Fibroblast of lung (primary cell): ENCODE results near the gene PON3.

Experiments
- EZH2 ChIP-seq: IDR thresholded peaks from 2 replicates; pipeline ENCODE4 v1.5.1; 2012; ENCODE audit warnings: low read length, control low read depth, mild to moderate bottlenecking; ENCODE audit errors: missing control alignments
- TF ChIP-seq, protein P1 (sequence below), 2 donors: IDR thresholded peaks in 1 of 2; conservative IDR thresholded peaks in 1 of 2; 1 replicate in 1 of 2; 2 replicates in 1 of 2; pipeline ENCODE4 v1.5.1; 2011 to 2012; ENCODE audit warnings: low read length in 2 of 2, control low read depth in 1 of 2, inconsistent platforms in 1 of 2, low read depth in 1 of 2, mild to moderate bottlenecking in 1 of 2

DNA sequence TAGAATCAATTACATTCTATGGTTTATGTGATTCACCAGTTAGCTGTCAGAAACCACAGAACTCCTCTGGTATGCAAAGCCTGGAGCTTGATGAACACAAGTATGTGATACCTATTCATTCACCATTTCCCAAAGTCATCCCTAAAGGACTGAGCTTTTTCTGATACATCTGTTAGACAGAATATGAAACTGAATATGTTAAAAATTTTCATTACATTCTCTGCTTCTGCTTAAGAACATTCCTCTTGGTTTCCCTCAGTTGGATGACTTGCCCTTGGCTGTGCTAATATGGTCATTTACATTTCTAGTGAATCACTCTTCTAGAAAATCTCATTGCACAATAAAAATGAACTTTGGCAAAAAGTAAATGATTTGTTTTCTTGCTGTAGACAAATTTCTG is 61.1 kb downstream of the PON3 start:
- TF ChIP-seq, protein P1, sequence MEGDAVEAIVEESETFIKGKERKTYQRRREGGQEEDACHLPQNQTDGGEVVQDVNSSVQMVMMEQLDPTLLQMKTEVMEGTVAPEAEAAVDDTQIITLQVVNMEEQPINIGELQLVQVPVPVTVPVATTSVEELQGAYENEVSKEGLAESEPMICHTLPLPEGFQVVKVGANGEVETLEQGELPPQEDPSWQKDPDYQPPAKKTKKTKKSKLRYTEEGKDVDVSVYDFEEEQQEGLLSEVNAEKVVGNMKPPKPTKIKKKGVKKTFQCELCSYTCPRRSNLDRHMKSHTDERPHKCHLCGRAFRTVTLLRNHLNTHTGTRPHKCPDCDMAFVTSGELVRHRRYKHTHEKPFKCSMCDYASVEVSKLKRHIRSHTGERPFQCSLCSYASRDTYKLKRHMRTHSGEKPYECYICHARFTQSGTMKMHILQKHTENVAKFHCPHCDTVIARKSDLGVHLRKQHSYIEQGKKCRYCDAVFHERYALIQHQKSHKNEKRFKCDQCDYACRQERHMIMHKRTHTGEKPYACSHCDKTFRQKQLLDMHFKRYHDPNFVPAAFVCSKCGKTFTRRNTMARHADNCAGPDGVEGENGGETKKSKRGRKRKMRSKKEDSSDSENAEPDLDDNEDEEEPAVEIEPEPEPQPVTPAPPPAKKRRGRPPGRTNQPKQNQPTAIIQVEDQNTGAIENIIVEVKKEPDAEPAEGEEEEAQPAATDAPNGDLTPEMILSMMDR (conservative IDR thresholded peaks at IDR 0.05 in 1 of 2, IDR thresholded peaks at IDR 0.05 in 1 of 2; ENCODE audit: low read depth in 1 of 2, low read length in 2 of 2), result no peak
- TF ChIP-seq EZH2, result no peak
